Measurements from ENCODE around the gene TRAK1. TPM values are rescaled to one million over a fixed set of nuclear protein-coding genes. Genes with fewer than 3 reads are reported as not detected.

Gene TRAK1
- total RNA-seq, 1 experiment from 2014 or later: 7.4 TPM

DNA sequence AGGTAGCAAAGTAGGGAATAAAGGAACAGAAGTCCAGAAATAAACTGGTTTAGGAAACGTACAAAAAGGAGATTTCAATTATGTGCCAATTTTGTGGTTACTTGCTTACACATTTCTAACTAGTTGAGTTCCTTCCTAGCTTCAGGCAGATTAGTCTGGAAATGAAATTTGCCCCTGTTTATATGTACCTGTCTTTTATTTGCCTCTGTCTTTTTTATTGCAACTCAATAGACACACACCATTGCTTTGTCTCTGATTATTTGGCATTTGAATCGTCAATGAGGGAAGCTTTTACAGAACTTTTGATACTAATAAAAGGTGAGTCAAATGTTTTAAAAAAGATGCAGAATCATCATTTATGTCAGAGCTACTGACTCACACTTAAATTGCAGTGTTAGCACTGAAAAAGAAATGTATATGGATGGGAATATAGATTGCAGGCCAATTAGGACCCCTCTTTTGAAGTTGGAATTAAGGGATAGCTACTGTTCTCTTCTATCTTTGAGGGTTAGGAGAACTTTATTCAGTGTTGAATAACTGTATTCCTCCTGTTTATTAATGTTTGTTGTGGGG is 60.5 kb downstream of the TRAK1 start:
- DNase-seq (ENCODE audit: low read depth): no peak

DNA sequence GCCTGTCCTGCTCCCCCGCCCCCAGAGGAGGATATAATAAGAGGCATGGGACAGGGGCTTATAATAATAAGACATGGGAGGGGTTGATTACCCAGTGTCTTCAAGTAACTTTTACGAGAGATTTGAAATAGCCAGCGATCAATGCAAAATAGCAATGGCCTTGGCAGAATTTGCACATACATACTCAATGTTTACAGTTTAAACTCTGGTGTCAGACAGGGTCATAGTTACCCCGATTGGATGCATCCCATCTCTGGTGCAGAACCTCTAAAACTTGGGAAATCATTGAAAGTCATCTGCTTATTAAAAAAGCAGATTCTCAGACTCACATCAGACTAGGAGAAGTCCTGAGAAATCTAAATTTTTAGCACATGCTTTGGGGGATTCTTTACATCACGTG is 61.0 kb downstream of the TRAK1 start:
- no peak for DNase-seq (ENCODE audit: low read depth)

DNA sequence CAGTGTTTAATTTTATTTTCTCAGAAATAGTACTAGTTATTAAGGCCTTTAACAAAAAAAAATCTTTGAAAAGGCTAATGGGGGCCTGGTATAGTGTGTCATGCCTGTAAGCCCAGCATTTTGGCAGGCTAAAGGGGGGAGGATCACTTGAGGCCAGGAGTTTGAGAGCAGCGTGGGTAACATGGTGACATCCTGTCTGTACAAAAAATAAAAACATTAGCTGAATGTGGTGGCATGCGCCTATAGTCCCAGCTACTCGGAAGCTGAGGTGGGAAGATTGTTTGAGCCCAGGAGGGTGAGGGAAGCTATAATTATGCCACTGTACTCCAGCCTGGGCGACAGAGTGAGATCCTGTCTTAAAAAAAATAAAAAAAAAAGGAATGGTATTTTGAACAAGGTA is 61.9 kb downstream of the TRAK1 start:
- DNase-seq (ENCODE audit: low read depth): no peak

DNA sequence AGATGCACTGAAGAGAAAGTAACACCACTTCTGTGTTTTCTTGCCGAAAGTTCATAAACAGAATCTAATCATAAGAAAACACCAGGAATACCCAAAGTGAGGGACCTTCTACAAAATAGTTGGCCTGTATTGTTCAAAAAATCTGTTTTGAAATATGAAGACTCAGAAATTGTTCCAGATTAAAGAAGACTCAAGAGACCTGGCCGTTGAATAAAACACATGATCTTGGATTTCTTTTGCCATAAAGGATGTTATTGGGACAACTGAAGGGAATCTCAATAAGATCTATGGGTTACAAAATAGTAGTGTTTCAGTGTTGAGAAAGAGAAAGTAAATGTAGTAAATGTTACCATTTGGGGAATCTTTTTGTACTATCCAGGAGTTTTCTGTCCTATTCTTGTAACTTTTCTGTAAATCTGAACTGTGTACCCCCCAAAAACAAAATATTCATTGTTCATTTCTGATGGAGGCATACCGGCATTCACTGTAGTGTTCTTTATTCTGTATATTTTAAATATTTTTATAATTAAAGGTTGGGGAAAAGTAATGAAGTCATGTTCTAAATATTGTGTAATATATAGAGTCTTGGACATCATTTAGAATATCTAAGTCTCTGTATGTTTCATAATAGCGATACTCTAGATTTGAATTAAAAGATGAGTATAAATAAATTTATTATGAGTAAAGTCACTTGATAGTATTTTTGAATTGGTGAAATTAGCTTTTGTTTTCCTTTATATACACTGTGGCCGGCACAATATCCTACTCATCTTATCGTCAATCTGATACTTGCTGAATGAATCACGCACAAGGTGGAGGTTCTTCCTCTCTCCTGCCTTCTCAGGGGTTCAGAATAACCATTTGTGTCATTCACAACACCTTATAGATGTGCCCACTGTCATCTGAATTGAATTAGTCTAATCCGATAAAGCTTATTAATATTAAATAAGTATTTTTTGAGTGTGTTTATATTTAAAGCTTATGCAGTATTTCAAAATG is 66.7 kb downstream of the TRAK1 start:
- DNase-seq (ENCODE audit: low read depth): no peak

DNA sequence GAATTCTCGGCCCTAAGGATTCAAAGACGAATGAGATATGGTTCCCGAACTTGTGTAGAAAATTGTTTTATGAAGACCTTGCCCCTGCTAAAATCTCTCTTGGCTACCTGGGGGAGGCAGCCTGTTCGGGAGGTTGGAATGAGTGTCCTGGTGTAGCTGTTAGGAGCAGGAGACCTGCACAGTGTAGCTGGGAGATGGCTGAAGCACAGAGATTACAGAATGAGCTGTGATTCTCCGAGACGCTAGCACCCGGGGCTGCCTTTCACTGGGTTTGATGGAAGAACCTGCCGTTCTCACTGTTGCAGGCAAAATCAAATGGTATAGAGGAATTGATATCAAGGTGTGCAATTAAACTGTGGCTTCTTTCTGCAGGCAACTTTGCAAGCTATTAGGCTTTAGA is 68.0 kb downstream of the TRAK1 start:
- DNase-seq (ENCODE audit: low read depth): no peak

DNA sequence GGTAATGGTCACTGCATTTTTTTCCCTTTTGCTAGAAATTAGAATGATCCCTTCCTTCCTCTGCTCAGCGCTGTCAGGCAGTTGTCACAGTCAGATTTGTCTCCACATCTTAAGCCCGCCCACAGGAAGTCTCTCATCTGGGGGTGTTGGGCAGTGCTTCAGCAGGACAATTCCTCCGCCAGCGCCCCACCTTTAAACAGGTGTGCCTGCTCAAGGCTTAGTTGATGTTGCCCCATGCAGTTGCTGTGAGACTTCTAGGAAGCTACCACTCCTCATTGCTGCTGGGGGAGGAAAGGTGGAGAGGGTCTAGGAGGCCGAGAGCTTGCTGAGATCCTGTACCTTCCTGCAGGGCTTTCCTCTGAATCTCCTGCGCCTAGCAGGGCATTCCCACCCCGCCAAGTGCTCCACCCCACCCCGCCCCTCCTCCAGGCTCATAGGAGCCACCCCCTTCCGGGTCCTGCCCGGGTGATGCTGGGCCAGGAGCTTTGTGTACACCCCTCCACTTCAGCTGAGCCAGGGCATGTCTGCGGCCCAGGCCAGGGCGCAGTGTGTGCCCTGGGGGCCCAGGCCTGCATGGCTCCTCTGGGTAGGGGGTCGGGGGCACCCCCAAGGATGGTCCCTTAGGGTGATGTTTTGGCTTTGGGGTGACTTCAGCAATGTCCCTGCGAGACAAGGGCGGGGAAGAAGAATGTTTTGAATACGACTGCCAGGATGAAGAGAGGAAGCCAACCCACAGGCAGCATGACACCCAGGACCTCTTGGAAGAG is 68.7 kb downstream of the TRAK1 start:
- no peak for DNase-seq (ENCODE audit: low read depth)

DNA sequence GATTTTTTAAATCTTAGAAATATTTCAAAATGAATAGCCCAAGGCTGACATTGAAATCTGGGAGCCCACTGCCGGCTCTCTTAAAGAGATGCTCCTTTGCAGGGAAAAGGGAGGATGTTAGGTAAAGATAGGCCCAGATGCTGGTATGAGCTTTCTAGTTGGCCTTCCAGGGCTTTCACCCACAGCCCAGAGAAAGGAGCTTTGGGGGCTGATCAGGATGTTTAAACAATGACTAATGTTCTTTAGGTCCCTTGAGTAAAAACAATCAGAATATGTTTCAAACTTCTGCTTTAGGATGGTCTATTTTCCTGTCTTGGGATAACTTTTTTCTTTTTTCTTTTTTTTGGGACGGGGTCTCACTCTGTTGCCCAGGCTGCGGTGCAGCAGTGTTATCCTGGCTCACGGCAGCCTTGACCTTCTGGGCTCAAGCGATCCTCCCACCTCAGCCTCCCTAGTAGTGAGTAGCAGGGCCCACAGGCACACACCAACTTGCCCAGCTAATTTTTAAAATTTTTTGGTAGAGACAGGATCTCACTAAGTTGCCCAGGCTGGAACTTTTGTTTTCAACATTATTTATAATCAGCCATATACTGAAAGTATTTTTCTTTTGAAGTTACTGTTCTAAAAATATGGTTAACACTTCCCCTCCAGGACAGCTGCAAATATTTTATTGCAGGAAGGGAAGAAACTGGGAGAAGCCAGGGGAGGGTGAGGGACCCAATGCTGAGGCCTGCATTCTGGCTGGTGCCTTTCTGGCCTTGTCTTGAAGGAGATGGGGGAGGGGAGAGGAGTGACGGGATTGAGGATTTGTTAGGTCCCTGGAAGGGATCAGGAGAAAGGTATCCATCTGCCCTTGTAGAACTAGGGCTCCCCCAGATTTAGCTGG is 70.1 kb downstream of the TRAK1 start:
- peak; percentile 31 for DNase-seq (ENCODE audit: low read depth)

DNA sequence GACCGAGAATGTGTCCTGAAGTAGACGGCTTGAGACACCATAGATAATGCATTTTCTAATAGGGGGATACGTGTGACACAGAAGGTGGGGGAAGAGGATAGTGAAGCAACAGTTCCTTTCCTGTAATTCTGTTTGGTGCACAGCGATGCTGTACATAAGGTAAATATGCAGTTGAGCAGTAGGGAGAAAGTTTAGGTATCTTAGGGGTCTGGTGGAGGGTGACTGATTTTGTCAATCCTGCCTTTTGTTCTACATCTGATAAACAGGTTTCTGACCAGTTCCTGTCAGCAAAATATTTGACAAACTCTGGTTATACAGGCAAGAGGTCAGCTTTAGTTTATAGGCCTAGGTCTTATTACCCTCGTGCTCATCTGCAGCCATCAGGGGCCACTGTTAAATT is 71.3 kb downstream of the TRAK1 start:
- DNase-seq (ENCODE audit: low read depth): no peak

DNA sequence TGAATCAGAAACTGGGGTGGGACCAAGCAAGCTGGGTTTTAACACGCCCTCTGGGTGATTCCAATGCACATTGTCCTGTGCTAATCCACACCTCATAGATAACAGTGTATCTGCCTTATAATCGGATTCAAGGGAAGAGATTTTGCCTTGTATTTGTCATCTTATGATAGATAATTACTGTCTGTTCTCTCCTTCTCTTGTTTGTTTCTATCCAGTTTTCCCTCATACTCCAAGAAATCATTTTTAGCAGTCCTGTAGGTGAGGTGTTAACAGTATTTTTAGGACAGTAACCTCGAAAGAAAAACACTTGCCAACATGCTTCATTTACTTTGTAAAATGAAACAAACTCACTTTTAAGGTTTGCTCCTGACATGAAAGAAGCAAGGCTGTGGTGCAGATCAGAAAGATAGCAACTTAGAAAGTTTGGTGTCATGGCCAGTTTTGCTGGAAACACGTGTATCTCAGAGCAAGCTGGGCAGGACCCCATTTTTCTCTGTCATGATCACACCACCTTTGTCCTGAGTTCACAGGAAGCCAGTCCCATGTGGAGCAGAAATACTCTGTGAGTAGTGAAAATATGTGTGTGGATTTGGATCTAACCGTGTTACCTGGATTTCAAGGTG is 72.6 kb downstream of the TRAK1 start:
- DNase-seq (ENCODE audit: low read depth): no peak

DNA sequence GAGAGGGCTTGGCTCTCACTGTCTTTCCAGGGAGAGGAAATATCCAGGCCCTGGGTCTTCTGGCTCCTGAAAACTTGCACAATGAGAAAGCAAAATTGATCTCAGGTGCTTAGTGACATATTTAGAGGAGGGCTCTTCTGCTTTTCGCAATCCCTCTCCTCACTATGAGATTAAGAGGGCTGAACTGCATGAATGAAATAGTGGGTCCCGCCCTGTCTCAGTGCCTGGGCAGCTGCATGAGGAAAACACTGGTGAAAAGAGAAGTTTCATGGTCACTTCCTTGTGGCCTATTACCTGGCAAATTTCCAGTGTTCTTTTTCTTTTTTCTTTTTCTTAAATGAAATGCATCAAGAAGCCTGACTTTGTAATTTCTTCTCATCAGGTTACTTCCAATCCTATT is 73.5 kb downstream of the TRAK1 start:
- DNase-seq (ENCODE audit: low read depth): no peak

DNA sequence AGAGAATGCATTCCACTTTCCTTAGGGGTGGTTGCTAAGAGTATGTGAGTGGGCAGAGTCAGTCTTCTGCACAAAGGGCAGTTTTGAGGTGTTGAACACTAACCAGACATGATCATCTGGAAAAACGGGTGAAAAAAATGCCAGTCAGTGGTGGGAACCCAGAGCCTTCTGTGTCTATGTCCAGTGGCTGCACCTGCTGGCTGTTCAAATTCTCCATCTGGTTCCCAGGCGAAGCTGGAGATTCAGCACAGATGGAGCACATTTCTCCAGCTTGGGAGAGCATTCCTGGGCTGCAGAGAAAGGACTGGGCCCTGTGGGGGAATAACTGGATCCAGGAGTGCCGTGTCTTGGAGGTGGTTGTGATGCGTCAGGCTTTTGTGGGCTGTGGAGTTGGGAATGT is 74.1 kb downstream of the TRAK1 start:
- DNase-seq (ENCODE audit: low read depth): no peak

DNA sequence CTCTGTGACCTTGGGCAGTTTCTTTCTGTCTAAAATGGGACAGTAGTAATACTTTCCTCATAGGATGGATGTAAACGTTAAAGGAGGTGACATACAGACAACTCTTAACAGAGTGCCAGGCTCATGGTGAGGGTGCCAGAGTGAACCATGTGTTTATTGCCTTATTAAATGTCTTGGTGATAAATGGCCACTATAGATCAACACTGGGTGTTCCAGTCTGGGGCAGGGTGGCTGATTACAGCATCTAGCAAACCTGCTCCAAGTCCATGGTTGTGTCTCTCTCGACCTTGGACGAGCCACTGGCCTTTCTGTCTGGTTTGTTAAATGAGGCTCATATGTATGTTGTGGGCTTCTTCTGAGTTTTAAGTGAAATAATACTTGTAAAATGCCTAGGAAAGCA is 75.1 kb downstream of the TRAK1 start:
- DNase-seq (ENCODE audit: low read depth): no peak

DNA sequence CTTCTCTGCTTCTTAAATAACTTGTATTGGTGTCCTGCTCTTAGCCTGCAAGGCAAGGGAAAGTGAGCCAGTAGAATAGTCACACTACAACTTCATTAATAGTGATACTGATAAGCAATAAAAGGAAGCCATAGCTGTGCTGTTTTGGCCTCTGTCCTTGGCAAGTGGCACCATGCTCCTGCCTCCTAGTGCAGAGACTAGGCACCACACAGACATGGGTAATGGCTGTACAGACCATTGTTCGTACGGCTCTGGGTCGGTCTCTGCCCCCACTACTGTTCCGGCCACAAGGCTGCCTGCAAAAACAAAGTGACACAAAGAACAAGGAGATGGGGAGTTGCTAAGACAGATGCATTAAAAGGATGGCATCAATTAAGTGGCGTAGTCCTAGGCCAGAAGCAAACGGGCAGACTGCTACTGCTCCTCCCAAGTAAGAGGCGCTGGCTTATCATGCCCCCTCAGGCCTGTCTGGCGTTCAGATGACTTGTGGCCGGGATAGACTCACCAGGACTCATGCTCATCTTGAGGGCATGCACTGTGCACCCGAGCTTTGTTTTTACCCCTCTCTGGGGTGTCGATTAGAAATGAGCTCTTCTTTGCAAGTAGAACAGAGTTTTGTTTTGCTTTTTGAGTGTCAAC is 75.6 kb downstream of the TRAK1 start:
- no peak for DNase-seq (ENCODE audit: low read depth)

DNA sequence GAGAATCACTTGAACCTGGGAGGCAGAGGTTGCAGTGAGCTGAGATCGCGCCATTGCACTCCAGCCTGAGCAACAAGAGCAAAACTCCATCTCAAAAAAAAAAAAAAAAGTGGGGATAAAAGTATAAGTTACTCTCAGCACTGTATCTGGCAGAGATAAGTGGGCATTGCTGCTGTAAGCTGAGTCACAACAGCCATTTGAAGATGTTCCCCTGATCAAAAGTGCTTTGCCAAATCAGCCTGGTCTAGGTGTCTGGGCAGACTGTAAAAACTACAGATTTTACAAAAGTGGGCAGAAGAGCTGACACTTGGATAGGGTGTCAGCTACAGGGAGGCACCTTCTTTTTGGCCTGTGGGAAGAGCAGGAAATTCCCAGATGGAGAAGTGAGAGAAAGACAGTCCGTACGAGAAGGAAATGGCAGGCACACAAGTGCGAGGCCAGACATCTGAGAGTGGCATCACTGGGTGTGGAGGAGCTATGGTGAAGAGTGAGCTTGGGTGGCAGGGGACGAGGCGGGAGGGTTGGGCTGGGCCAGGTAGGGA is 78.5 kb downstream of the TRAK1 start:
- DNase-seq (ENCODE audit: low read depth): no peak

DNA sequence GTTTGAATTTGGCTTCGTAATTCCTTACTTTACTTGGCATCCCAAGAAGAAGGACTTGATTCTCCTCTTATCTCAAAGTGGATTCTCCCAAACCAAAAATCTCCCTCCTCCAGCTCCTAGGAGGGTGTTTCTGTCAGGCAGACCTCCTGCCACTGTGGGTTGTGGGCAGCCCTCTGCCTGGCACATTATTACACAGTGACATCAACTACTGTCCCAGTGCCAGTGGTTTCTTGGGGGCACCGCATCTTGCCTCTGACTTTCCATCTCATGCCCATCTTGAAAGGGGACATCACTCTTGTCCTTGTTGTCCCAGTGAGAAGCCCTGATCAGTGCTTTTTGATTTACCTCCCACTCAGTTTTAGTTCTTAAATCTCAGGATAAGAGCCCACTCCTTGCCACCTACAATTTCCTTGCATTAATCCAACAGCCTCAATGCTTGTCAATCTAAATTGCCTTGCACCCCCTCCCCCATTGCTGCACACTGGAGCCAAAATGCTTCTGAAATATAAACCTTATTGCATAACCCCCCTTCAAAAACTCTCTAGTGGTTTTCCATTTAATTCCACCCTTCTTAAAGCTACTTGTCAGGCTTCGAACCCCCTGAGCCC is 81.0 kb downstream of the TRAK1 start:
- DNase-seq (ENCODE audit: low read depth): no peak

DNA sequence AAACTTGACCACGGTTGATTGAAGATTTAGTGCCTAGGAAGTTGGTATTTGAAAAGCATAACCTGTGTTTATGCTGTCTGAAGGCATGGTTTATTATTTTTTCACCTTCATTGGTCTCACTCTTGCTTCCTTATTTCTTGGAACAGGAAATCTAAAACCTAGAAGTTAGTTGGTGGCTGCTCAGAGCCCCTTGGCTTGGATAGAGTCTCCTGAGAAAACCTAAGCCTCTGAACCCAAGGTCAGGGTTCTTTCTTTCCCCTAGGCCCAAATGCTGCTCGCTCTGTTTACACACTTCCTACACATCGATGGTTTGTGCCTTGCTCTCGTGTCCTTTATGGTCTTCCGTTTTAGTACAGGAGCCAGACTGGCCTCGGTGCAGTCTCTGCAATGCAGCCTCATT is 82.2 kb downstream of the TRAK1 start:
- DNase-seq (ENCODE audit: low read depth): no peak

DNA sequence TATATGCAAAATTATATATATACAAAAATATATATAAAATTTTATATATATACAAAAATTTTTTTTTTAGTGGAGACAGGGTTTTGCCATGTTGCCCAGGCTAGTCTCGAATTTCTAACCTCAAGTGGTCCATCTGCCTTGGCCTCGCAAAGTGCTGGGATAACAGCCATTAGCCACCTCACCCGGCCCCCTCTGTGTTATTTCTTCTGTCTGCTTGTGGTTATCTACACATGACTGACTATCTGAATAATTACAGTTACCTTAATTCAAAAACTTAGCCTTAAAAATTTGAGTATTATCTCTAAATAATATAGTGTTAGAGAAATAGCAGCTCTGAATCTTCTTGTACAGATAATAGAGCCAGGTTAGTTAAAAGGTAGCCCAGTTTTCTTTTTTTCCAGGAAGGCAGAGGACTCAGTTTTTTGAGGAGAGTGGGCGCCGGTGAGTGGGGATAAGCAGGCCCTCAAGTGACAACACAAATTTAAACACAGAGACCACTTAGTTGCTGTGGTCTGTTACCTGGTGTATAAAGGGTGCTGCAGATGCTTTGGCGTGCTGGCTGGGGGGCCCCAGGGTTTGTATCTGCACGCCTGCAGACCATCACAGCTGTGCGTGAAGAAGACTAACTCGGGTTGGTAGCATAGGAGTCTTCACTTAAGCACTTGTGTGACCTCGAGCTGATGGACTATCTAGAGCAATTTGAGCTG is 83.7 kb downstream of the TRAK1 start:
- DNase-seq (ENCODE audit: low read depth): no peak

DNA sequence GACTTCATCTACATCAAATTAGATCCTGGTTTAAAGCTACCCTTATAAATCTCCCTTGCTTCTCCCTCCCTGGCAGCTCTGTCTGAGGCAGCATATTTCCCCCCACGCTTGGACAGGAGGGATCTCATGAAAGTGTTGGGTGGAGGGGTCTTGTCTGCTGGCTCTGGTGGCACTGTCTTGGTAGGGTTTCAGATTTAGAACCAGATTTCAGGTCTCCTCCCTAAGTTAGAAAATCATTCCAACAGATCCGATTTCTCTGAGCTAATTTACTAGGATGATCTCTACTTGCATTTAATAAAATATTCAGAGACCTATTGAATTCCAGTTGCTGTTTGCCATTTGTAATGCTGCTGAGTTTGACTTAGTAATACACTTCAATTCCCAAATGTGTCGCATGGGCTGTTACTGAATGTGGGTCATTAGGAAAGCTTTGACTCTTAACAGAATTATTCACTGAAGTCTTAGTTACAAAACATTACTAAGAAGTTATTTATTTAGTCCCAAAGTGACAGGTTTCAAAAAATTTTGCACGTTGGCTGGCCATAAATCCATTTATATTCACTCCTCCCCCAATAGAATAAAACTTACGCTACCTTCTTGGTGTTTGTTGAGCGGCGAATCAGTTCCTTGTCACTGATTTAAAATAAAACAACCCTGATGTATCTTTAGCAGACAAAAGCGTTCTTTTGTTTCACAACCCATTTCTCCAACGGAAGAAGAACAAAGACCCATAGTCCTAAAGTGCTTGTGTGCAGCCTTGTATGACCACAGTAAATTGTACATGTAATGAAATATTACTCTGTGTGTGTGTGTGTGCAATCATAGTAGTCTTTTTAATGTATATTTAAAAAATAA is 84.5 kb downstream of the TRAK1 start:
- no peak for DNase-seq (ENCODE audit: low read depth)
